AG04449 (cell line): ENCODE results near the gene TRAF3.

Experiments used
- CTCF ChIA-PET: fragments of 350-600 bp; formaldehyde crosslinking; extraction: SDS; loops from one replicate; lab custom pipeline; 2021; ENCODE audit warnings: antibody characterized with exemption; lab: Yijun Ruan, JAX
- POLR2A ChIA-PET: fragments of 400-600, 350-600 bp; formaldehyde crosslinking; extraction: SDS; loops from one replicate; lab custom pipeline; 2020; ENCODE audit warnings: antibody characterized with exemption, inconsistent platforms; lab: Yijun Ruan, JAX
- DNase-seq: peaks from one replicate; pipeline ENCODE4 v3.0.0-alpha.2; 2010; ENCODE audit warnings: low read depth, low spot score
- H3K4me3 ChIP-seq: 2 replicates; pipeline ENCODE4 v1.5.1; 2011; ENCODE audit warnings: low read depth, mild to moderate bottlenecking, control low read depth, low read length
- TF ChIP-seq, protein P1 (sequence below): IDR thresholded peaks from one replicate; pipeline ENCODE4 v1.5.1; 2011; ENCODE audit warnings: mild to moderate bottlenecking, moderate library complexity, low read length, control low read depth, inconsistent platforms; ENCODE audit not compliant: insufficient read depth; ENCODE audit errors: missing control alignments

The TRAF3 gene

DNA sequence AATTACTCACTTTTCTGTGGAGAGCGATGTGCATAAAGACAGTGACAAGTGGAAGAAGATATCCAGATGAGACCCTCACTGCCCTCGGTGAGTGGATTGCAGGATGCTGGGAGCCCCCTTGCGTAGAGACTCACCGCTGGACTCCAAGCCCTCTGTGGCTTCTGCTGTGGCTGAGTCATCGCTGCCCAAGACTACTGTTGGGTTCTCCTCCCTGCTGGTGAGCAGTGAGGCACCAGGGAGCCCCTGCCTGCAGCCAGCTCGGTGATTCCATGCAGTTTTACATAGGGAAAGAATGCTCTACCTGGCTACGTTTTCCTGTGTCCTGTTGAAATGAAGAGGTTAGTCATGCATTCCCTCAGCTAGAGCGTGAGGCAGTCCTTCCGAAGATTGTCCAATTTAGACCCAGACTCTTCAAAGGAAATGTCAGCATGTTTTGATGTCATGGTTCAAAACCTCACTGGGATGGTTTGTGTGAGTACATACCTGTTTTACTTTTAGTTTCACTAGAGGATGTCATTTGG lies 28.2 kb downstream of the TRAF3 start:
- POLR2A ChIA-PET = no interaction called here
- TF ChIP-seq, protein P1, sequence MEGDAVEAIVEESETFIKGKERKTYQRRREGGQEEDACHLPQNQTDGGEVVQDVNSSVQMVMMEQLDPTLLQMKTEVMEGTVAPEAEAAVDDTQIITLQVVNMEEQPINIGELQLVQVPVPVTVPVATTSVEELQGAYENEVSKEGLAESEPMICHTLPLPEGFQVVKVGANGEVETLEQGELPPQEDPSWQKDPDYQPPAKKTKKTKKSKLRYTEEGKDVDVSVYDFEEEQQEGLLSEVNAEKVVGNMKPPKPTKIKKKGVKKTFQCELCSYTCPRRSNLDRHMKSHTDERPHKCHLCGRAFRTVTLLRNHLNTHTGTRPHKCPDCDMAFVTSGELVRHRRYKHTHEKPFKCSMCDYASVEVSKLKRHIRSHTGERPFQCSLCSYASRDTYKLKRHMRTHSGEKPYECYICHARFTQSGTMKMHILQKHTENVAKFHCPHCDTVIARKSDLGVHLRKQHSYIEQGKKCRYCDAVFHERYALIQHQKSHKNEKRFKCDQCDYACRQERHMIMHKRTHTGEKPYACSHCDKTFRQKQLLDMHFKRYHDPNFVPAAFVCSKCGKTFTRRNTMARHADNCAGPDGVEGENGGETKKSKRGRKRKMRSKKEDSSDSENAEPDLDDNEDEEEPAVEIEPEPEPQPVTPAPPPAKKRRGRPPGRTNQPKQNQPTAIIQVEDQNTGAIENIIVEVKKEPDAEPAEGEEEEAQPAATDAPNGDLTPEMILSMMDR = no peak
- no peak overlapping the region for H3K4me3 ChIP-seq
- DNase-seq = no peak
- CTCF ChIA-PET = no interaction called here

DNA sequence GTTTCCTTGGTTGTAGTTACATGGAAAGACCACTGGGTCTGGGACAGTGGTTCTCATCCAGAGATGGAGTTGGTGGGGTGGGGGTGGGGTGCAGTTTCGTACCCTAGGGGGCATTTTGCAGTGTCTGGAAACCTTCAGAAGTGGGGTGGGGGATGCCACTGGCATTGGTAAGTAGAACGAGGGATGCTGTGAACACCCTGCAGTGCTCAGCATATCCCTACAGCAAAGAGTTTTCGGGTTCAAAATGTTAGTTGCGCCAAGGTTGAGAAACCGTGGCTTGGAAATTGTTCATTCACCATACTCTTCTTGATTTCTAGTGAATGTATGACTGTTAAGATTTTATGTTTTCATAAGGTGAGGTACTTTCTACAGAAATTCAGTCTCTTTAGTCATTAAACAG lies 28.7 kb downstream of the TRAF3 start:
- ChIA-PET CTCF (no interaction called here), POLR2A (no interaction called here)
- no peak for DNase-seq
- H3K4me3 ChIP-seq = no peak overlapping the region
- TF ChIP-seq, protein P1 = no peak

DNA sequence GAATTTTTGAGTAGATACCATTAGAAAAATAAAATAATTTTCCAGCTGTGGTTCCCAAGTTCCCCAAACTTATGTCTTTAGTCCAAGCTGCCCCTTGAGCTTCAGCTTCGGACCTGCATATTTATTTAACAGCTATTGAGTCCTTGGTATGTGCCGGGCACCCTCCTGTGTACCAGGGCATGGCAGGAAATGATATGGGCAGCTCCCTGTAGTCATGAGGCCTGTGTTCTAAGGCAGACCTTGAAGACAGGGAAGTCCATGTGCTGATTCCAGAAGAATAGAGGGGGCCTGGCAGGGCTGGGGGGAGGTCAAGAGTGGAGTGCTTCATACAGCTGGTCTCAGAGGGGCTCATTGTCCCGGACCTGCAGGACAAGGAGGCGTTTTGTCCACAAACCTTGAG lies 29.2 kb downstream of the TRAF3 start:
- CTCF ChIA-PET = no interaction called here
- POLR2A ChIA-PET = no interaction called here
- H3K4me3 ChIP-seq = no peak overlapping the region
- TF ChIP-seq, protein P1 = no peak
- DNase-seq = no peak

DNA sequence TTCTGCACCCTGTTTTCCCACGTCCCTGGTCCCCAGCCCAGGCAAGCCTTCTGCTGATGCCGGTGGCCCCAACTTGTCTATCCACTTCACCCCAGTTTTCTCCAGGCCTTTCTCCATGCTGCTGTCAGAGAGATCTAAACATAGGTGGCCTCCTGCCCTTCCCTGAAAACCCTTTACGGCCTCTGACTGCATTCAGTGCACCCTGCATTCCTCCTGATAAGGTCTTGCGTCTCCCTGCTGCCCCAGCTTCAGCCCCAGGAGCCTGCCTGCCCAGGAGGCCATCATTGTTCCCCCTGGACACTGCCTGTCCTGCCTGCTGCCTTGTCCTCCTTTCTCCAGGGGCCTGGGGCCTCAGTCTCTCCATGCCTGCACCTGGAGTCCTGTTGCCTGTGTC lies 29.8 kb downstream of the TRAF3 start:
- no peak overlapping the region for H3K4me3 ChIP-seq
- POLR2A ChIA-PET = no interaction called here
- no peak for DNase-seq
- TF ChIP-seq, protein P1 = no peak
- CTCF ChIA-PET = no interaction called here

DNA sequence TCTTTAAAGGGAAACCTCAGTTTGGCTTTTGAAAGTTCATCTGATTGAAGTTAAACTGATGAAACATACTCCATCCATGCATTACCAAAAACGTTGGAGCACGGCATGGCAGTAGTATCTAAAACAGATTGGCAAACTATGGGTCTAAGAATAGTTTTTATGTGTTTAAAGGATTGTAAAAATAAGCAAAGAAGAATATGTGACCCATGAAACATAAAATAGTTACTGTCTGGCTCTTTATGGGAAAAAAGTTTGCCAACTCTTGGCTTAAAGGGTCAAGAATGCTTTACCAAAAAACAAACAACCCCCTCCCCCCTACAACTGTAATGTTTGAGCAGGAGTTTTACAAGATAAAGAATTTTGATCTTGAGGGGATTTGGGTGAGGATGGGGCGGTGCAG lies 32.6 kb downstream of the TRAF3 start:
- CTCF ChIA-PET = no interaction called here
- DNase-seq = no peak
- no peak overlapping the region for H3K4me3 ChIP-seq
- POLR2A ChIA-PET = no interaction called here
- TF ChIP-seq, protein P1 = no peak

DNA sequence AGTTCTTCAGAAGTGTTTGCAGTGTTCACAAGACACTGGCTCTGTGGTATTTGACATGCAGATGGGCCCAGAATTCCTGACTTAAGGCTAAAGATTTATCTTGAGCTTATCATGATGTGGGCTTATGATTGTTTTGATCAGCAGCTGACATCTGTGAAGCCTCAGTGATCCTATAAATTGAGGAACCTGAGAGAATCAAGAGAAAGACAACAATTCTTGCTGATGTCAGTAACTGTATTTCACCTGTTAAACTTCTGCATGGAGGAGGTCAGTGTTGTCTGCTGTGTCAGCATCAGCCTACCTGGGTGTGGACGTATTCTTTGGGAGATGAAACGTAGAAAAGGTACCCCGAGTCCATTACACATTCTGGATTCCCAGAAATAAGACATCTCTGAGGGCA lies 33.3 kb downstream of the TRAF3 start:
- no peak overlapping the region for H3K4me3 ChIP-seq
- TF ChIP-seq, protein P1 = no peak
- ChIA-PET POLR2A (no interaction called here), CTCF (no interaction called here)
- DNase-seq = no peak
